Natural killer cell (primary cell): ENCODE data around the gene FARP1. TPM values are rescaled to one million over a fixed set of nuclear protein-coding genes. Genes with fewer than 3 reads are reported as not detected.

Experiments used
- ATAC-seq, 3 donors: fragments of 150-1000 bp in 2 of 3; fragments of 200-7000 bp in 1 of 3; cut with Tn5 transposase; 1 replicate in 1 of 3; 2 replicates in 2 of 3; pipeline ENCODE4 v1.10.0; 2021; ENCODE audit warnings: mild to moderate bottlenecking in 2 of 3, moderate library complexity in 2 of 3
- DNase-seq, 2 donors: peaks; one replicate each; pipeline versions ENCODE4 v3.0.0 to v3.0.0-alpha.2; 2013 to 2021; ENCODE audit warnings: mixed read lengths in 1 of 2
- H3K27ac ChIP-seq: one replicate; pipeline ENCODE4 v1.5.1; 2013; ENCODE audit warnings: mild to moderate bottlenecking, low read length
- H3K27me3 ChIP-seq: one replicate; pipeline ENCODE4 v1.6.1; 2013; ENCODE audit warnings: low read length; ENCODE audit not compliant: control insufficient read depth, insufficient read depth
- H3K36me3 ChIP-seq: one replicate; pipeline ENCODE4 v1.6.1; 2013; ENCODE audit warnings: low read length; ENCODE audit not compliant: control insufficient read depth, insufficient read depth
- H3K4me1 ChIP-seq: one replicate; pipeline ENCODE4 v1.6.1; 2013; ENCODE audit warnings: low read length; ENCODE audit not compliant: control insufficient read depth, insufficient read depth
- H3K4me3 ChIP-seq: one replicate; pipeline ENCODE4 v1.5.1; 2013; ENCODE audit warnings: low read length
- H3K9me3 ChIP-seq: one replicate; pipeline ENCODE4 v1.6.1; 2013; ENCODE audit warnings: low read length; ENCODE audit not compliant: control insufficient read depth, insufficient read depth
- H3K27ac Mint-ChIP-seq, 2 donors: one replicate each; pipeline ENCODE4 v1.8.0; 2022; ENCODE audit warnings: mild to moderate bottlenecking in 2 of 2, mixed read lengths in 2 of 2, moderate library complexity in 1 of 2
- H3K27me3 Mint-ChIP-seq, 2 donors: one replicate each; pipeline ENCODE4 v1.8.0; 2022; ENCODE audit warnings: low read depth in 2 of 2, mixed read lengths in 2 of 2
- H3K36me3 Mint-ChIP-seq: one replicate; pipeline ENCODE4 v1.8.0; 2022; ENCODE audit warnings: mixed read lengths
- H3K4me1 Mint-ChIP-seq, 2 donors: one replicate each; pipeline ENCODE4 v1.8.0; 2022; ENCODE audit warnings: mixed read lengths in 2 of 2
- H3K4me3 Mint-ChIP-seq: one replicate; pipeline ENCODE4 v1.8.0; 2022; ENCODE audit warnings: mild to moderate bottlenecking, moderate library complexity, mixed read lengths
- H3K9me3 Mint-ChIP-seq, 2 donors: one replicate each; pipeline ENCODE4 v1.8.0; 2022; ENCODE audit warnings: mixed read lengths in 2 of 2
- CTCF ChIP-seq: fragments of 200-600 bp; IDR thresholded peaks from one replicate; pipeline ENCODE4 v1.8.0; 2022; ENCODE audit warnings: antibody characterized with exemption
- WGBS: methylation state at CpG from one replicate; pipeline ENCODE4 v1.1.7; 2013; ENCODE audit warnings: missing lambda C conversion rate; ENCODE audit not compliant: insufficient coverage; 5-methylcytosine and 5-hydroxymethylcytosine counted together
- intact Hi-C: fragments of 100-400 bp; cut with micrococcal nuclease; formaldehyde crosslinking; loops from one replicate; pipeline ENCODE4 v1.14.2; 2022
- total RNA-seq, 4 donors: library from RNA; stranded (reverse); fragments of 120-200 nt in 1 of 4; gene quantifications; one replicate each; pipeline versions ENCODE4 v1.2.3 to v1.2.4, GENCODE V29; 2013 to 2022

FARP1 gene
- total RNA-seq, 3 donors from 2014 or later (not counting 1 experiment from before 2014, with no cell fraction given), result 0.71 to 1.2 (median 1.1) TPM

- no peak for TF ChIP-seq CTCF
- peaks cover 10% of the 10 kb centered on the region for H3K36me3 ChIP-seq
- WGBS, result over 99% methylated on average over 7 of the region's 7 CpGs
- no peaks in the 10 kb centered on the region for H3K27me3 ChIP-seq
- H3K27ac ChIP-seq, result no peak overlapping the region
- Mint-ChIP-seq H3K27ac (peak overlapping the region; percentile 13 to 48), H3K36me3 (no peaks in the 10 kb centered on the region), H3K4me1 (peaks cover 48 to 51% of the 10 kb centered on the region in 2 donors), H3K4me3 (no peak overlapping the region), H3K27me3 (no peaks in the 10 kb centered on the region), H3K9me3 (no peaks in the 10 kb centered on the region)
- intact Hi-C loops, result no loop called here
- H3K9me3 ChIP-seq, result no peaks in the 10 kb centered on the region
- no peak overlapping the region for H3K4me3 ChIP-seq
- no peak for DNase-seq
- ATAC-seq, result no peak
- H3K4me1 ChIP-seq, result peaks cover 33% of the 10 kb centered on the region
These were observed 330.9 kb downstream of the FARP1 start for GRCh38 chr13:98473788-98474144.

- H3K4me1 ChIP-seq, result peaks cover 36% of the 10 kb centered on the region
- Mint-ChIP-seq H3K9me3 (no peaks in the 10 kb centered on the region), H3K4me1 (peaks cover 51 to 56% of the 10 kb centered on the region in 2 donors), H3K27ac (peak overlapping the region; percentile 13 to 48), H3K4me3 (no peak overlapping the region), H3K36me3 (no peaks in the 10 kb centered on the region), H3K27me3 (no peaks in the 10 kb centered on the region)
- H3K36me3 ChIP-seq, result peaks cover 10% of the 10 kb centered on the region
- H3K27me3 ChIP-seq, result no peaks in the 10 kb centered on the region
- DNase-seq (no peak), ATAC-seq (no peak)
- H3K27ac ChIP-seq, result no peak overlapping the region
- intact Hi-C loops, result no loop called here
- 85% methylated on average over 9 of the region's 10 CpGs for WGBS
- TF ChIP-seq CTCF, result no peak
- no peak overlapping the region for H3K4me3 ChIP-seq
- no peaks in the 10 kb centered on the region for H3K9me3 ChIP-seq
These were observed 331.4 kb downstream of the FARP1 start for GRCh38 chr13:98474292-98474691.

GRCh38 chr13:98474761-98475160, 331.9 kb downstream of the FARP1 start:
- H3K36me3 Mint-ChIP-seq, result no peaks in the 10 kb centered on the region
- peak overlapping the region in 1 of 2 donors; percentile 38 for H3K27ac Mint-ChIP-seq
- peaks cover 10% of the 10 kb centered on the region for H3K36me3 ChIP-seq
- peaks cover 51 to 61% of the 10 kb centered on the region in 2 donors for H3K4me1 Mint-ChIP-seq
- peaks cover 36% of the 10 kb centered on the region for H3K4me1 ChIP-seq
- H3K9me3 ChIP-seq, result no peaks in the 10 kb centered on the region
- ATAC-seq (no peak), DNase-seq (no peak)
- no peaks in the 10 kb centered on the region for H3K27me3 Mint-ChIP-seq
- no peaks in the 10 kb centered on the region for H3K9me3 Mint-ChIP-seq
- no peak overlapping the region for H3K27ac ChIP-seq
- no peaks in the 10 kb centered on the region for H3K27me3 ChIP-seq
- H3K4me3 ChIP-seq, result no peak overlapping the region
- TF ChIP-seq CTCF, result no peak
- no peak overlapping the region for H3K4me3 Mint-ChIP-seq
- intact Hi-C loops, result no loop called here
- WGBS, result 96% methylated on average over 24 of the region's 24 CpGs

GRCh38 chr13:98475522-98475921, 332.6 kb downstream of the FARP1 start:
- Mint-ChIP-seq H3K27ac (peak overlapping the region in 1 of 2 donors; percentile 38), H3K36me3 (no peaks in the 10 kb centered on the region), H3K27me3 (no peaks in the 10 kb centered on the region), H3K4me3 (no peak overlapping the region), H3K4me1 (peaks cover 51 to 61% of the 10 kb centered on the region in 2 donors), H3K9me3 (no peaks in the 10 kb centered on the region)
- intact Hi-C loops, result no loop called here
- Histone ChIP-seq H3K4me1 (peaks cover 36% of the 10 kb centered on the region), H3K4me3 (no peak overlapping the region), H3K27ac (peak overlapping the region; percentile 39), H3K27me3 (no peaks in the 10 kb centered on the region), H3K9me3 (no peaks in the 10 kb centered on the region), H3K36me3 (peaks cover 10% of the 10 kb centered on the region)
- 79% methylated on average over 12 of the region's 13 CpGs for WGBS
- no peak for TF ChIP-seq CTCF
- ATAC-seq (no peak), DNase-seq (no peak)
